ENCODE measurements around the gene MED26.

DNA sequence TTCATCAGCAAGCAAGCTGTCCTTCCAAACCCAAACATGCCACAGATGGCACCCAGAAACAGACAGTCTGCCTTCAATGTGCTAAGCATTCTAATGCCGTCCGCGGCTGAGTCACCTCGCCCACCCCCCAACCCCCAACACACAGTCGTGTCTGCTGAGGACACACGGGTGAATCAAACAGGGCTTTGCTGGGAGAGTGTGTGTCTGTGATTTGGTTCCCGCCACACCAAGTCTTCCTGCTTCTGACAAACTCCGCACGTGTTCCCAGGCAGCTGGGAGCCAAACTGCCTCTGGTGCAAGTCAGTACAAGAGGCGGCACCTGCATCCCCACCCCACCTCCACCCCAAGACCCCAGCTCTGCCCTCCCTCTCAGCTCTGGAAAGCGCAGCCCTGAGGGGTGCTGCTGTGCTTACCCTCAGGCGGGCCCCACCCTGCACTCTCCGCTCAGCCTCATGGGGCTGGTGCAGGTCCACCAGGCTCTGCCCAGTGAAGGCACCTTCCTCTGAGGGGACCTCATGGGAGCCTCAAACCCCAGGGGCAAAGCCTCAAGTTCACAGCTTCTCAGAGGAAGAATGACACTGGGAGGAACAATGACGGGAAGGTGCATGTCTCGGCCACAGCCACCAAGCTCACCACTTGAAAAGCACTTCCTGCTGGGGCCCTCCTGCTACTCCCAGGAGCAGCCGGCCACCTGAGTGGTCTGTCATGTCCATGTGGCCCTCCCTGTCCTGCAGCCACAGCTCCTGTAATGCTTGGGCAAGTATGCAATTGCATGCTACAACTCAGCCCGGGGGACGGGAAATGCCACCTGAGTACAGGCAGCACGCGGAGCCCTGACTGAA, 40.8 kb downstream of the MED26 start:
- no peak for TF ChIP-seq POLR2A (IDR thresholded peaks at IDR 0.05)
- TF ChIP-seq, protein P1, sequence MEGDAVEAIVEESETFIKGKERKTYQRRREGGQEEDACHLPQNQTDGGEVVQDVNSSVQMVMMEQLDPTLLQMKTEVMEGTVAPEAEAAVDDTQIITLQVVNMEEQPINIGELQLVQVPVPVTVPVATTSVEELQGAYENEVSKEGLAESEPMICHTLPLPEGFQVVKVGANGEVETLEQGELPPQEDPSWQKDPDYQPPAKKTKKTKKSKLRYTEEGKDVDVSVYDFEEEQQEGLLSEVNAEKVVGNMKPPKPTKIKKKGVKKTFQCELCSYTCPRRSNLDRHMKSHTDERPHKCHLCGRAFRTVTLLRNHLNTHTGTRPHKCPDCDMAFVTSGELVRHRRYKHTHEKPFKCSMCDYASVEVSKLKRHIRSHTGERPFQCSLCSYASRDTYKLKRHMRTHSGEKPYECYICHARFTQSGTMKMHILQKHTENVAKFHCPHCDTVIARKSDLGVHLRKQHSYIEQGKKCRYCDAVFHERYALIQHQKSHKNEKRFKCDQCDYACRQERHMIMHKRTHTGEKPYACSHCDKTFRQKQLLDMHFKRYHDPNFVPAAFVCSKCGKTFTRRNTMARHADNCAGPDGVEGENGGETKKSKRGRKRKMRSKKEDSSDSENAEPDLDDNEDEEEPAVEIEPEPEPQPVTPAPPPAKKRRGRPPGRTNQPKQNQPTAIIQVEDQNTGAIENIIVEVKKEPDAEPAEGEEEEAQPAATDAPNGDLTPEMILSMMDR (IDR thresholded peaks at IDR 0.05) = no peak
- no peak for TF ChIP-seq POLR2AphosphoS5 (IDR thresholded peaks at IDR 0.05; ENCODE audit: insufficient read depth in 1 of 2, low read depth in 1 of 2)

All from vagina (tissue), 2 donors.